Esophagus squamous epithelium (tissue), 5 donors: Measurements from ENCODE around the gene JPH2. TPM values are rescaled to one million over a fixed set of nuclear protein-coding genes. Genes with fewer than 3 reads are reported as not detected.

ENCODE experiments used
- DNase-seq: peaks from one replicate; lab custom pipeline; 2025; lab: John Stamatoyannopoulos, UW
- H3K27ac ChIP-seq, 4 donors: fragments of 200-600 bp; sonication (generic); one replicate each; pipeline ENCODE4 v1.5.1; 2016 to 2019; ENCODE audit warnings: mild to moderate bottlenecking in 1 of 4
- H3K27me3 ChIP-seq, 4 donors: fragments of 200-600 bp; sonication (generic); 1 replicate in 3 of 4; 2 replicates in 1 of 4; pipeline versions ENCODE4 v1.5.1 to v1.6.0; 2017 to 2021; ENCODE audit warnings: antibody characterized with exemption in 1 of 4
- H3K36me3 ChIP-seq, 3 donors: fragments of 200-600 bp; sonication (generic); one replicate each; pipeline ENCODE4 v1.5.1; 2016 to 2019
- H3K4me1 ChIP-seq, 3 donors: fragments of 200-600 bp; sonication (generic); one replicate each; pipeline ENCODE4 v1.5.1; 2017 to 2019
- H3K4me3 ChIP-seq, 4 donors: fragments of 200-600 bp; sonication (generic); 1 replicate in 3 of 4; 2 replicates in 1 of 4; pipeline ENCODE4 v1.5.1; 2016 to 2019; ENCODE audit warnings: mild to moderate bottlenecking in 2 of 4, moderate library complexity in 1 of 4
- H3K9me3 ChIP-seq, 3 donors: fragments of 200-600 bp; sonication (generic); one replicate each; pipeline ENCODE4 v1.5.1; 2016 to 2019
- POLR2A ChIP-seq, 4 donors: fragments of 450-650 bp; IDR thresholded peaks; one replicate each; pipeline ENCODE4 v1.6.1; 2017; ENCODE audit warnings: antibody characterized with exemption in 4 of 4, mild to moderate bottlenecking in 4 of 4, moderate library complexity in 3 of 4
- whole genome bisulfite sequencing, 2 donors: methylation state at CpG; one replicate each; pipeline ENCODE4 v1.1.5; 2018; 5-methylcytosine and 5-hydroxymethylcytosine counted together
- intact Hi-C: fragments of 100-400 bp; cut with DNase I; formaldehyde crosslinking; loops from one replicate; pipeline ENCODE4 v1.15.0; 2022
- total RNA-seq, 4 donors: library from RNA; depleted of rRNA; stranded (reverse); fragments of >200 nt; gene quantifications; one replicate each; pipeline ENCODE4 v1.1.0, GENCODE V29; 2016
- TF ChIP-seq, protein P1 (sequence below), 6 experiments: fragments of 450-650 bp in 4 of 6; fragments of 200-600 bp in 2 of 6; sonication (generic) in 2 of 6; IDR thresholded peaks; one replicate each; pipeline ENCODE4 v1.5.1; 2016 to 2019; ENCODE audit warnings: antibody characterized with exemption in 6 of 6, mild to moderate bottlenecking in 4 of 6, moderate library complexity in 4 of 6
- donor health status: DM: yes; HTN: yes; CAD: no.

The JPH2 gene
- total RNA-seq, 4 donors from 2014 or later: 2.4 to 32.0 (median 6.8) TPM

- Histone ChIP-seq H3K27ac (peak overlapping the region; percentile 22 to 87 (median 76)), H3K36me3 (no peaks in the 10 kb centered on the region), H3K27me3 (peaks cover 0 to 51% (median 0%) of the 10 kb centered on the region in 4 donors), H3K9me3 (no peaks in the 10 kb centered on the region), H3K4me3 (peak overlapping the region in 3 of 4 donors; percentile 47 to 51 (median 48)), H3K4me1 (peaks cover 13 to 28% (median 14%) of the 10 kb centered on the region in 3 donors)
- intact Hi-C loops: no loop called here
- no peak for DNase-seq
- WGBS, 2 donors: 64 to 85% methylated on average over 4 to 7 of the region's 7 CpGs
- TF ChIP-seq, protein P1, sequence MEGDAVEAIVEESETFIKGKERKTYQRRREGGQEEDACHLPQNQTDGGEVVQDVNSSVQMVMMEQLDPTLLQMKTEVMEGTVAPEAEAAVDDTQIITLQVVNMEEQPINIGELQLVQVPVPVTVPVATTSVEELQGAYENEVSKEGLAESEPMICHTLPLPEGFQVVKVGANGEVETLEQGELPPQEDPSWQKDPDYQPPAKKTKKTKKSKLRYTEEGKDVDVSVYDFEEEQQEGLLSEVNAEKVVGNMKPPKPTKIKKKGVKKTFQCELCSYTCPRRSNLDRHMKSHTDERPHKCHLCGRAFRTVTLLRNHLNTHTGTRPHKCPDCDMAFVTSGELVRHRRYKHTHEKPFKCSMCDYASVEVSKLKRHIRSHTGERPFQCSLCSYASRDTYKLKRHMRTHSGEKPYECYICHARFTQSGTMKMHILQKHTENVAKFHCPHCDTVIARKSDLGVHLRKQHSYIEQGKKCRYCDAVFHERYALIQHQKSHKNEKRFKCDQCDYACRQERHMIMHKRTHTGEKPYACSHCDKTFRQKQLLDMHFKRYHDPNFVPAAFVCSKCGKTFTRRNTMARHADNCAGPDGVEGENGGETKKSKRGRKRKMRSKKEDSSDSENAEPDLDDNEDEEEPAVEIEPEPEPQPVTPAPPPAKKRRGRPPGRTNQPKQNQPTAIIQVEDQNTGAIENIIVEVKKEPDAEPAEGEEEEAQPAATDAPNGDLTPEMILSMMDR (IDR thresholded peaks at IDR 0.05): no peak
- TF ChIP-seq POLR2A (IDR thresholded peaks at IDR 0.05): no peak
These were observed 3.7 kb downstream of the JPH2 start for GRCh38 chr20:44183282-44183681.

DNA sequence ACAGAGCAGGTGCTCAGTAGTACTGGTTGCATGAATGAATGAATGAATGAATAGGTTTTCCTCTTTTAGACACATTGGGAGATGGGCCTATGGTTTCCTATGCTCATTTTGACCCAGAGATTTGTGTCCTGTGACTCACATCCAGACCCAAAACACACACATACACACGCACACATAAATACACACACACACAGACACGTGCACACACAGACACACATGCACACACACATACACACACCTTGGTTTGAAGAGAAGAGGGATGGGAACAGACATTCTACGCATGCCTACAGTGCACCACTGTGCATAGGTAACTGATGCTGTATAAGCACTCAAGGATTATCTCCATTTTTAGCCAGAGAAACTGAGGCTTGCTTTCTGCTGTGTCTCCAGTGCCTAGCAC is 4.1 kb downstream of the JPH2 start:
- Histone ChIP-seq H3K9me3 (no peaks in the 10 kb centered on the region), H3K27ac (peak overlapping the region in 3 of 4 donors; percentile 73 to 87 (median 79)), H3K4me3 (peak overlapping the region in 3 of 4 donors; percentile 47 to 51 (median 48)), H3K27me3 (peaks cover 0 to 50% (median 0%) of the 10 kb centered on the region in 4 donors), H3K36me3 (no peaks in the 10 kb centered on the region), H3K4me1 (peaks cover 12 to 24% (median 13%) of the 10 kb centered on the region in 3 donors)
- no peak for DNase-seq
- intact Hi-C loops: no loop called here
- TF ChIP-seq, protein P1 (IDR thresholded peaks at IDR 0.05): no peak
- no peak for TF ChIP-seq POLR2A (IDR thresholded peaks at IDR 0.05)
- WGBS, 2 donors: 65 to 86% methylated on average over 3 of the region's 3 CpGs

GRCh38 chr20:44182135-44182765 is 4.7 kb downstream of the JPH2 start:
- H3K27me3 ChIP-seq: peaks cover 0 to 44% (median 0%) of the 10 kb centered on the region in 4 donors
- peaks cover 7 to 24% (median 11%) of the 10 kb centered on the region in 3 donors for H3K4me1 ChIP-seq
- no peak for TF ChIP-seq POLR2A (IDR thresholded peaks at IDR 0.05)
- TF ChIP-seq, protein P1 (IDR thresholded peaks at IDR 0.05): no peak
- intact Hi-C loops: no loop called here
- peak overlapping the region in 3 of 4 donors; percentile 73 to 87 (median 79) for H3K27ac ChIP-seq
- WGBS, 2 donors: 43 to 49% methylated on average over 11 to 12 of the region's 13 CpGs
- H3K9me3 ChIP-seq: no peaks in the 10 kb centered on the region
- DNase-seq: no peak
- H3K36me3 ChIP-seq: no peaks in the 10 kb centered on the region
- H3K4me3 ChIP-seq: peak overlapping the region in 3 of 4 donors; percentile 47 to 51 (median 48)

DNA sequence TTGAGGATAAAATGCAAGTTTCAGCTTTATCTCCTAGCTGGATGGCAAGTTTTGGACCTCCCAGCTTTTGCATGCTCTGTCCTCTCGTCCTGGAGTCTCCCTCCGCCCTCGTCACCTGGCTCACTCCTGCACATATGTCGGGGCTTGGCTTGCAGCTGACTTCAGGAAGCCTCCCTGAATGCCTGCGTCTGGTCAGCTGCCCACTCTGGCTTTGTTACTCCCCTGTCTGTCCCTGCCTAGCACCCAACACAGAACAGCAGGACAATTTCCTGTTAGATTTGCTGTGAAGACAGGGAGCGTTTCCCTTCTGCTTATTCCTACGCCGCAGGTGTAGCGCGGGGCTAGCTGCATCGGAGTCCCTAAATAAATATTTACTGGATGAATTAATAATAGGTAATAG is 5.4 kb downstream of the JPH2 start:
- peaks cover 0 to 37% (median 0%) of the 10 kb centered on the region in 4 donors for H3K27me3 ChIP-seq
- no peak for DNase-seq
- no peaks in the 10 kb centered on the region for H3K36me3 ChIP-seq
- TF ChIP-seq, protein P1 (IDR thresholded peaks at IDR 0.05): no peak
- TF ChIP-seq POLR2A (IDR thresholded peaks at IDR 0.05): no peak
- no peaks in the 10 kb centered on the region for H3K9me3 ChIP-seq
- peaks cover under 1 to 24% (median 11%) of the 10 kb centered on the region in 3 donors for H3K4me1 ChIP-seq
- H3K27ac ChIP-seq: peak overlapping the region in 3 of 4 donors; percentile 73 to 87 (median 79)
- 34 to 45% methylated on average over 9 to 11 of the region's 11 CpGs for WGBS, 2 donors
- H3K4me3 ChIP-seq: peak overlapping the region in 3 of 4 donors; percentile 18 to 48 (median 44)
- intact Hi-C loops: no loop called here

- no peak for TF ChIP-seq POLR2A (IDR thresholded peaks at IDR 0.05)
- TF ChIP-seq, protein P1 (IDR thresholded peaks at IDR 0.05): no peak
- intact Hi-C loops: no loop called here
- H3K4me1 ChIP-seq: peaks cover 0 to 22% (median 15%) of the 10 kb centered on the region in 3 donors
- 19 to 29% methylated on average over 9 of the region's 9 CpGs for WGBS, 2 donors
- DNase-seq: no peak
- peak overlapping the region in 2 of 4 donors; percentile 18 to 44 for H3K4me3 ChIP-seq
- H3K36me3 ChIP-seq: no peaks in the 10 kb centered on the region
- peaks cover 0 to 30% (median 0%) of the 10 kb centered on the region in 4 donors for H3K27me3 ChIP-seq
- H3K27ac ChIP-seq: peak overlapping the region in 3 of 4 donors; percentile 73 to 87 (median 79)
- no peaks in the 10 kb centered on the region for H3K9me3 ChIP-seq
These were observed 6.2 kb downstream of the JPH2 start for GRCh38 chr20:44180814-44181213.
